Peyer's patch (tissue), 4 donors: ENCODE data around the gene NBPF1.
"Not testable (repeated sequence)": the region's sequence is repeated elsewhere in the genome, so short reads cannot be mapped to it uniquely, and the experiment has no call there.

ENCODE experiments used
- CTCF ChIP-seq, 6 experiments: fragments of 450-650 bp in 4 of 6; fragments of 200-600 bp in 2 of 6; sonication (generic) in 1 of 6; IDR thresholded peaks; one replicate each; pipeline ENCODE4 v1.5.1; 2017 to 2019; ENCODE audit warnings: antibody characterized with exemption in 6 of 6, mild to moderate bottlenecking in 3 of 6, moderate library complexity in 1 of 6
- POLR2A ChIP-seq, 2 donors: fragments of 450-650 bp; IDR thresholded peaks; one replicate each; pipeline ENCODE4 v1.5.1; 2017; ENCODE audit warnings: antibody characterized with exemption in 2 of 2, mild to moderate bottlenecking in 2 of 2, moderate library complexity in 2 of 2

- not testable (repeated sequence) for TF ChIP-seq CTCF, POLR2A (IDR thresholded peaks at IDR 0.05)
Measured at GRCh38 chr1:16535898-16536297, 77.5 kb downstream of the NBPF1 start.
